GM21447 (cell line): Measurements from ENCODE around the gene C1QL3.

ENCODE experiments used
- ATAC-seq: cut with Tn5 transposase; IDR thresholded peaks from one replicate; pipeline ENCODE4 v1.9.1; 2021; ENCODE audit not compliant: unreplicated experiment

The C1QL3 gene

GRCh38 chr10:16497911-16498310, 23.8 kb downstream of the C1QL3 start:
- no peak for ATAC-seq

DNA sequence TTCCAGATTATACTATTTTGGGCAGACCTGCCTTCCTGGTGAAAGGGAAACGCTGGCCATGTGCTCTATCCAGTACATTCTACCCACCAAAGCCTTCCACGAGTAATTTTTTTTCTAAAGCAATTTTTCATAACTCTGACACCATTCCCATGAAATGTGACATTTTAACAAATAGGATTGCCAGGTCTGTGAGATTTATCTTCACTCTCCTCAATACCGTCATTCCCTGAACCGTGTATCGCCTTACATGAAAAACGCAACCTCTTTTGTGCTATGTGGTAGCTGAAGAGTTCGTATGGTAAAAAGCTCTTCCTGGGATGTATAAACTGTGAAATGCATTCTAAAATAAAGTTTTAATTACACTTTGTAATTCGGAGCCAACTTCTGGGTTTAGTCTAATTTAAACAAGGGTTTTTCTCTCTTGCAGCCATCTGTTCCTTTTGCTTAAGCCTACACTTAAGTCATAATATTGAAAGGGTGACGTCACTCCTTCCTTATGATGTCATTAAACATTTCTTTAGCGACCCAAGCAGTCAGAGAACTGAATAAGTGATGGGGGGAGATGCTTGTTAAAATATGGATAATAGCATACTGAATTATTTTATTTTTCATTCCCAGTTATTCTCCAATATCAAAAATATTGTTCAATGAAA, 27.7 kb downstream of the C1QL3 start:
- no peak for ATAC-seq

GRCh38 chr10:16491933-16492332, 29.7 kb downstream of the C1QL3 start:
- no peak for ATAC-seq

- no peak for ATAC-seq
These were observed 31.2 kb downstream of the C1QL3 start for GRCh38 chr10:16490511-16490910.

DNA sequence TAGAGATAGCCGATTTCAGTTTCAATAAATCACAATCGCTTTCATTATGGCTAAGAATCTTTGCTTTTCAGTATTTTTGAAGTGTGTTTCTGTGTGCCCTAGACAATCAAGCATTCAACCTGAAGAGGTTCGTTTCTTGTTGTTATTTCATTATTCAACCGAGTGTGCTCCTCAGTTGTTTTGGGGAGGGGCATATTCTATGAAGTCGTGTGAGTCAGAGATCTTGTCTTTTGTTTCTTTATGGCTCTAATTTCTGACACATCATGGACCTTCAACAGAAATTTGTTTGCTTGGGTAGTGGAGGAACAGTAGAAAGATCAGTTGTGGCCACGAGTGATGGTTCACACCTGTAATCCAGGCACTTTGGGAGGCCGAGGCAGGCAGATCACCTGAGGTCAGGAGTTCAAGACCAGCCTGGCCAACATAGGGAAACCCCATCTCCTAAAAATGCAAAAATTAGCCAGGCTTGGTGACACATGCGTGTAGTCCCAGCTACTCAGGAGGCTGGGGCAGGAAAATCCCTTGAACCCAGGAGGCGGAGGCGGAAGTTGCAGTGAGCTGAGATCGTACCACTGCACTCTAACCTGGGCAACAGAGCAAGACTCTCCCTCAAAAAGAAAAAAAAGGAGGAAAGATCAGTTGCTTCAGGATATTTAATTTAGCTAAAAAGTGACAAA, 38.3 kb downstream of the C1QL3 start:
- no peak for ATAC-seq

GRCh38 chr10:16481052-16481728, 40.5 kb downstream of the C1QL3 start:
- ATAC-seq = no peak

GRCh38 chr10:16478801-16479200, 42.9 kb downstream of the C1QL3 start:
- no peak for ATAC-seq

DNA sequence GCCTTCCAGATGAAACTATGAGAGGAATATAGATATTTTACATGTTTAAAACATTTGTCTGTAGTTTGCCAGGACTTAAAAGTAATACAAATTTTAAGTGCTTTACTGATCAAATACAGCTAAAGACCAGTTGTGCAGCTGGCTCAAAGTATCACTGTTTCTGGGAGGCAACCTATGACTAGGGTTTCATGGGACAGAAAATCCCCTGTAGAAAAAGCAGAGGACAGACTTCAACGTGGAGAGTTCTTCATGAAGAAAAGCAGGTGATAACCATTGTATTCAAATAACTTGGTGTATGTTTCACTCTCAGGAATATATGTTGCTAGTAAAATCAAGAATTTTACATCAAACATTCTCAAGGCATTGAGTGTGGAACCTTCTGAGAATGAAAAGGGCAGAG, 43.9 kb downstream of the C1QL3 start:
- ATAC-seq = no peak

GRCh38 chr10:16472828-16473227, 48.9 kb downstream of the C1QL3 start:
- ATAC-seq = no peak

GRCh38 chr10:16470747-16471146, 50.9 kb downstream of the C1QL3 start:
- ATAC-seq = no peak

DNA sequence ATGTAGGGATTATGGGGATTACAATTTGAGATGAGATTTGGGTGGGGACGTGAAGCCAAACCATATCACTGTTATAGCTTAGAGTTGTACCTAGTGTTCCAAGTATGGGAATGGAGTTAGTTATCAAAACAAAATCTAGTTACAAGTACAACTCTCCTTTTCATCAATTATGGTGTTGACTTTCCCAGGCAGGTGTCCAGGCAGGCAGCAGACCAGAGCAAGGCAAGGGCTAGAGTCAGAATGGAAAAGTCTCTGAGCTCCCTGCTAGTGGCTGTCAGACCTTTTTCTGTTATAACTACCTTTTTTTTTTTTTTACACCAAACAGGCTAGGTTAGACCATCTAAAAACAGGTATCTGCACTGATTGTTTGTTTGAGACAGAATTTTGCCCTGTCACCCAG, 55.7 kb downstream of the C1QL3 start:
- ATAC-seq = no peak
